HG03095 (cell line): Measurements from ENCODE around the gene FMO2.
"Not testable (repeated sequence)": the region's sequence is repeated elsewhere in the genome, so short reads cannot be mapped to it uniquely, and the experiment has no call there.

Experiments
- ATAC-seq: cut with Tn5 transposase; IDR thresholded peaks from one replicate; pipeline ENCODE4 v1.9.1; 2021; ENCODE audit warnings: moderate library complexity; ENCODE audit not compliant: unreplicated experiment

Gene FMO2

DNA sequence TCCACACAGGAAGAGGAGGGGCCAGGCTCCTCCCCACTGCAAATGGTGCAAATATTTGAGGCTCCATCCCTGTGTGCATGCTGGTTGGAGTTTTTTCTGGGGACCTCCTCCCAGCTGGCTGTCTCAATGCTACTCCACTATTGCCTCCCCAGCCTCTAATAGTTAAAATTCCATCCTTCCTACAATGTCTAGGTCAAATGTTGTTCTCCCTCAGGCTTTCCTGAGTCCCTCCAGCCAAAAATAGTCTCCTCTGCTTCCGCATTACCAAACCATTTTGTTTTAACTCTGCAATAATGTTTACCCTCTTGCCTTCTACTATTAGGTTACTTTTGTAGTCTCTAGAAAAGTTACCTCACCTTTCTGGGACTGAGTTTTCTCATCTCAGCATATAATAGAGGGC, 33.6 kb downstream of the FMO2 start:
- no peak for ATAC-seq

DNA sequence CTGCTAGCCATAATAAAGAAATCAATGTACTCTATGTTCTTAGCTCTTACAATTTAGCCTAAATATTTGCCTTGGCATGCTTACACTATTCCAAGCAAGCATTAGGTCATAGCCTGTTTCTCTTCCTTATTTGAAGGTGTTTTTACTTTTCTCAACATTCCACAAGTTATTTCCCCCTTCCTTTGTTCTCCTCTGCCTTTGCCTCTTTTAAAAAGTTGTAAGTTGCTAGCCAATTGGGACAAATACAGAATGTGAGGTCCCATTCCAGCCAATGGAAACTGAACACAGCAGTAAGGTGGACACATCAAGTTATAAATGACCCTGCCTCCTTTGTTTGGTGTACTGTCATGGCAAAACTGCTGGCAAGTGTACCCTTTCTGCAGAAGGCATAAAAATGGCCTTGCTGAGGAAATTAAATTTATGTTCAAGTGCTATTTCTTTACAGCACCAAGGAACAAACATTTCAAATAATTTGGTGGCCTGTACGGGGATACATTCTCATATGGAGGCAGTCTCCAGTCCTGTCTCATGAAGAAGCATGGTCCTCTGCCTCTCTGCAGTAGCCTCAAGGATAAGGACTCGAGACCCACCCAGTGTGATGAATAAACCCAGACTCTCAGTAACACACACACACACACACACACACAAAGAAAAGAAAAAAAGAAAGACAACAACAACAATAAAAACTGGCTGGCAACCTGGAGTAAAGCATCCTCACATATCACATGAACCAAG, 34.4 kb downstream of the FMO2 start:
- no peak for ATAC-seq

DNA sequence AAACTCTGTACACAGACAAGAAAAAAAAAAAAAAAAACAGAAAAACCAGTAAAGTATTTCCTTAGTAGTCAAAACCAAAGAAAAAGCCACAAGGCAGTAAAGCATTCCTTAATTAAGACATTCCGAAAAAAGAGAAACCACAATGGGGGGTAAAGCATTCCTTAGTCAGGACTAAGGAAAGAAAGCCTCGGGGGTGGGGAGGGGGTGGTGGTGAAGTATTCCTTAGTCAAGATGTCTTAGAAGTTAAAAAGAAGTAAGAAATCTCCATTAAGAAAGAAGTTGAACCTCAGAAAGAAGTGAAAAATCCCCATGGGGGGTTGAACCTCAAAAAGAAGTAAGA, 35.0 kb downstream of the FMO2 start:
- ATAC-seq: no peak

DNA sequence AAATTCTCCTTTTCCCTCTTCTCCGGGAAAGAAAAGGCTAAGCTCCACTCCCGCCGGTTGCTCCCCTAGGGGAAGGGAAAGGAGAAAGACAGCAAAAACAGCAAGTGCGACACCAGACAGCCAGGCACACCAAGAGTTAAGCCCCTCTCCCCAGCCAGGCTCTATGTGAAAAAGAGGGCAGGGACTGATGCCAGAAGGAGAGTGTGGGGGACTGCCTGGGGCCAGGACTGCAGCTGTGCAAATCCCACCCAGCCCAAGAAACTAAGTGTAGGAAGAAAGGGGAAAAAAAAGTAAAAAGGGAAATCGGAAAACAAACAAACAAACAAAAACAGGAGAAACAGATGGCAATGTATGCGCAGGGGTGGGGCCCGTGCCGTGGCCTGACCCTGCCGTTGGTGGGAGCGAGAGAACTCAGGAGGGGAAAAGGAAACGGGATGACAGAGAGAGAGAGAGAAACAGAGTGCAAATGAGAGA, 35.5 kb downstream of the FMO2 start:
- no peak for ATAC-seq

DNA sequence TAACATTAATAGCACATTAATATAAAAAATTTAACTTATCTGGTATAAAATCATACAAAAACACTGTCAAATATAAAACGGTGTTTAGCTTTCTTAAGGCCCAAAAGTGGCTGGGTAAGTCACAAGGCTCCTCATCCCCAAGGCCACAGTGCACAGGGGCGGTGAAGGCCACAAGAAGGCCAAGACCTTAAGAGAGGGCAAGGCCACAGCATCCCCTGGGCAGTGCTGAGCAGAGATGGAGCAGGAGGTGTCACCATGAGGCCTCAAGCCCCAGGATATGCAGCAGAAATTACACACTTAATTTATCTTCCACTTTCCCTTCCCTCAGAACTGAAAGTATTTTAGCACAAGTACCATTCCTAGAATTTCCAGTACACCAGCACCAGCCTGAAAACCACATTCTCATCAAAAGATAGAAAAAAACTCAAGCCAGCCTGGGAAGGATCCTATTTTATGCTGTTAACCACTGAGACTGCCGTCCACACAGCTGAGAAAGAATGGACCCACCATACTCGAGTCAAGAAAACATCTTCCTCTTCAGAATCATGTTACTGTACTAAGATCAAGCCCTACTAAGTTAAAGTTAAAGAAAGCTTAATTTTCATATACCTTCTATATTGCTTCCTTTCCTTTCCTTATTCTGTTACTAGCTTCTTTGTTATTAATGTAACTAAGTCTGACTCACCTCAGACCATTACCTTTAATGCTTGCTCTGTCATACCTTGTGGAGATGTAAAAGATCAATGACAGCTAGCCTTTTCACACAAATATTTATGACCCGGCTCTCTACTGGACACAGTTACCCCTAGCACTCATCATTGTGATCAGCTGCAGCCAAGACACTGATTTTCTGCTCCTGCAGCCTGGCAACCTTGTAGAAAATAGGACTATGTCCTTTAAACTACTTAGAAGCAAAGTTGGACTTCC, 36.8 kb downstream of the FMO2 start:
- no peak for ATAC-seq

DNA sequence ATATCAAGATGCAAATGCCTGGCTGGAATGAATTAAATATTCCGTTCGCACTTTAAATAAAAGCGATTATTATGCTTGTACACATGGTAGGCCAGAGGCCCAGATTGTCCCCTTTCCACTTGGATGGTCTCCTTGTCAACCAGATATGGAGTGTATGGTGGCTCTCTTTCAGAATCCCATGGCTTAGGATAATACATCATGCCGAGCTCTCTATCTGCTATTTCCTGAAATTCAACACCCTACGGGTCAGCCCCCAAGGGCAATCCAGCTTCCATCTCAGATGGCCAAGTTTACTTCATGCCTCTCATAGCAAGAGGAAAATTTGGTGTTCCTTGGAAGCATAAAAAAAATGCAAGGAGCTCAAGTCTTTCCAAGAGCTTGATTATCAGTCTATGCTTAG, 37.8 kb downstream of the FMO2 start:
- no peak for ATAC-seq

DNA sequence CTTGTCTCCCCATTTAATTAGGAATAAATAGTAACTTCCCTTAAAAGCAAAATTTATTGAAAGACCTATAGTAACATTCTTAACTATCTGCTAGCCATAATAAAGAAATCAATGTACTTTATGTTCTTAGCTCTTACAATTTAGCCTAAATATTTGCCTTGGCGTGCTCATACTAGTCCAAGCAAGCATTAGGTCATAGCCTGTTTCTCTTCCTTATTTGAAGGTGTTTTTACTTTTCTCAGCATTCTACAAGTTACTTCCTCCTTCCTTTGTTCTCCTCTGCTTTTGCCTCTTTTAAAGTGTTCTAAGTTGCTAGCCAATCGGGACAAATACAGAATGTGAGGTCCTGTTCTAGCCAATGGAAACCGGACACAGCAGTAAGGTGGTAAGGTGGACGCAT, 39.2 kb downstream of the FMO2 start:
- not testable (repeated sequence) for ATAC-seq

DNA sequence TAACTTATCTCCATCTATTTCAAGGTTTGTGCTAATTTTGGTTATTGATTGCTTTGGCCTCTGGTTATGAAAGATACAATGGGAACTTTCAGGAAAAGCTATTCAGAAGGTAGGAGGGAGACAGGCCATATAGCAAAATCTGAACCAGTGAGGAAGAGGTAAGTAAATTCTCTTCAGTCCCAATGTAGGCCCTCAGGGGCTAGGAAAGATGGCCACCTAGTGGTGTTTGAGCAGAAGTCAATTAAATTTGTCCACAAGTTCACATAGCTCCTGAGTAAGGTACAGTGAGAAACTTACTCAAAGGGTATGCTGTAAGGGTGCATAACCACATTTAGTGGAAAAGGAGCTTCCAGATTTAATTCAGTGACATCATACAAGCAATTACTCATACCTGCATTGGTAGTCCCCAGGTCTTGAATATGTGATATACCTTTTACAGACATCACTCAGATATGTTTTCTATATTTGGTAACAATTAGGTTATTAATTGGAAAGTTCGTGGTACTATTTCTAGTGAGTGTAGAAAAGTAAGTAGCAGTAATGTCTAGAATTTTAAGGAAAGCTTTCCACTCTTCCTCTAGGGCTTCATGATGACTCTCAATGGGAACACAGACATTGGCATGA, 41.8 kb downstream of the FMO2 start:
- ATAC-seq: peak; percentile 77

DNA sequence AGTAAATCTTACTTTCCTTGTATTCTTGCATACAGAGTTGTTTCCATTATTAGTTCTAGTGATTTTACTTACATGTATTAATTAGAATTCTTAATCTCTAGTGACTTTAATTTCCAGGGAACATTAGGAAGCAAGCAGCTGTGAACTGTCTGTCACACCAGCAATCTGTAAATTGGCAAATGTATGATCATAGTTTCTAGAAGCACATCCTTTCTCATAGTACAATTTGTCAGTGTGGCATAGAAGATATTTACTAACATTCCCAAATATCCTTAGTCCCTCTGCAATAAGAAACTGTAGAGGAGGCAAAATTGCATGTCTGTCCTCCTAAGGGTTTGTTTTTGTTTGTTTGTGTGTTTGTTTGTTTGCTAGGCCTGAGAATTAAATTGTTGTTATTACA, 46.2 kb downstream of the FMO2 start:
- no peak for ATAC-seq

DNA sequence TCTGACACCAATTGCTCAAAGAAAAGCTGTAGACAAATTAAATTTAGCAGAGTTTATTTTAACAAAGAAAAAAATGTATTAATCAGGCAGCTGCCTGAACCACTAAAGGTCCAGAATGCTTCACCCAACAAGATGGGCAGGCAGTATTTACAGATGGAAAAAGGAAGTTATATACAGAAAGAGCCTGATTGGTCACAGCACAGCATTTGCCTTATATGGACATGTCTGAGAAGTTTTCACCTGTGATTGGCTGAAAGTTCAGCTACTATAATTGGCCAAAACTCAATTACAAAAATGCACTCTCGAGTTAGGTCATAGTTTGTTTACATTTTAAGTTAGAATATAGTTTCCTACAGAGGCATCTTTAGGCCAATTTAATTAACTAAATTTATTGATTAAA, 48.1 kb downstream of the FMO2 start:
- no peak for ATAC-seq

DNA sequence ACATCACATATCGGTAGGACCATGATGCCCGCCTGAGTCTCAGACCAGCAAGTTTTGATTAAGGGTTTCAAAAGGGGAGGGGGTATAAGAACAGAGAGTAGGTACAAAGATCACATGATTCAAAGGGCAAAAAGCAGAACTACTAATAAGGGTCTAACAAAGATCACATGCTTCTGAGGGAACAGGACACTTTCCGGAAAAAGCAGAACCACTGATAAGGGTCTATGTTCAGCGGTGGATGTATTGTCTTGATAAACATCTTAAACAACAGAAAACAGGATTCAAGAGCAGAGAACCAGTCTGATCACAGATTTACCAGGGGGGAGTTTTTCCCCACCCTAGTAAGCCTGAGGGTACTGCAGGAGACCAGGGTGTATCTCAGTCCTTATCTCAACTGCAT, 51.1 kb downstream of the FMO2 start:
- ATAC-seq: not testable (repeated sequence)

DNA sequence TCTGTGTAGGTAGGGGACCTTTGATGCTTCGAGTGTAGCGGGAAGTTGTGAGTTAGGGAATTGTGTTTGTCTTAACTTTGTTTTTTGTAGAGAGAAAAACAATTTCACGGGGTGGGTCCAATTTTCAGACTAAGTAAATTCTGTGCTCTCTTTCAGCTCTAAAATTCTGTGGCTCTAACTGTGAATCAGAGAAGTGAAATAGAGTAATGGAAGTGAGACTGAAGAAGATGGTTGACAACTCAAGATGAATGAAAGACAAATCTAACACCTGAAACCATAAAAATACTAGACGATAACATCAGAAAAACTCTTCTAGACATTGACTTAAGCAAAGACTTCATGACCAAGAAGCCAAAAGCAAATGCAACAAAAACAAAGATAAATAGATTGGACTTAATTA, 58.8 kb downstream of the FMO2 start:
- ATAC-seq: no peak

DNA sequence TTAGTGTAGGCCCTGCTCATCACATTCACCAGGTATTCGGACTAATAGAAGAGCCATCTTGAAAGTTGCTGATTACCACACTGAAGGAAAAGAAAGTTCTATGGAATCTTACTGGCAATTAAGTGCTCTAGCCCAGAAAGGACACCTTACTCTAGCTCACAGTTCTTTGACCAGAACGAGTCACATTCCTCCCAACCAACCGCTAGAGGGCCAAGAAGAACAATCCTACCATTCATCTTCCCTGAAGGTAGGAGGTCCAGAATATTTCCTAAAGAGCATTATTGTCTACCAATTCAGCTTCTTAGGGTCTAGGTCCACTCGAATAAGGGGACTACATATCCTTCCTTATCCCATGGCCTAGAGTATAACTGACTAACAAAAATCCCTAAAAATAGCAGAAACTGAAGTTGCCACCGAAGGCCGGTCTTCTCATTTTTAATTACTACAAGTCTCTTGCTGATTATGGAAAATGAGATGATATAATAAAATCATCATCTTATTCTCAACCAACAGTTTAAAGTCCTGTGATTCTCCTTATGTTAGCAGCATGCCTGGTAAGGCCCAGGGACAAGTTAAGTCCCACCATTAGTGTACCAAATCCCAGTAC, 60.5 kb downstream of the FMO2 start:
- peak; percentile 86 for ATAC-seq

DNA sequence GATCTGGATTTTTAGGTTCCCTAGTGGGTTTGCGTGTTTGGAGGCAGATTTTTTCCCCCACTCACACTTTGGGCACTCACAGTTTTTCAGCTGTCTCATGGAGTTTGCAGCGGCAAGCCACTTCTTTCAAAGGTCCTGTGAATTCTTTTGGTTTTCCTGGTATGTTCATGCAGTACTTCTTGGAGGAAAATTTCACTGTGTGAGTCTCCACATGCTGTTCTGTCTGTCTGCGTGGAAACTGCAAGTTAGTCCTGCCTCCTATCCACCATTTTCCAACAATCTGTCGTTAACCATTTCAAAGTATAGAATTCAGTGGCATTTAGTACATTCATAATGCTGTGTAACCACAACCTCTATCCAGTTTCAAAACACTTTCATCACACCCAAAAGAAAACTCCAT, 62.4 kb downstream of the FMO2 start:
- ATAC-seq: no peak

DNA sequence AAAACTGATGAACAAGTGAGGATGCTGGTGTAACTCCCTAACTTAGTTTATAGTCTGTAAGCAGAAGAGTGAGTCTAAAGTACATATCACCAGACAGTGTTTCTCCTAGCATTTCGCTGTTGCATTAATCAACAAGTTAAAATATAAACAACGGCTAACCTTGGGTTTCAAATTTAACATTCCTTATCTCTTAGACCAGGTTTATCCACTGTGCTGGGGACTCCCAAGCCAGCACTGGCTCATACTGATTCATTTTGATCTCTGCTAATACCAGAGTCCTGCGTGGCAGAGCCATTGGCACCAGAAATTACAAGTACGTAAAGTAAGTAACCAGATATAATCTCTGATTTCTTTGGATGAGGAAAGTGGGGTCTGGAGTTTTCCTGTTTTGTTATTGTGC, 63.2 kb downstream of the FMO2 start, which contains the start of gene FMO1:
FMO1 (plus strand) TSS at position 193 of the 400 bp plus-strand sequence. CDS start 9,594 bp downstream, outside the sequence.
- no peak for ATAC-seq

DNA sequence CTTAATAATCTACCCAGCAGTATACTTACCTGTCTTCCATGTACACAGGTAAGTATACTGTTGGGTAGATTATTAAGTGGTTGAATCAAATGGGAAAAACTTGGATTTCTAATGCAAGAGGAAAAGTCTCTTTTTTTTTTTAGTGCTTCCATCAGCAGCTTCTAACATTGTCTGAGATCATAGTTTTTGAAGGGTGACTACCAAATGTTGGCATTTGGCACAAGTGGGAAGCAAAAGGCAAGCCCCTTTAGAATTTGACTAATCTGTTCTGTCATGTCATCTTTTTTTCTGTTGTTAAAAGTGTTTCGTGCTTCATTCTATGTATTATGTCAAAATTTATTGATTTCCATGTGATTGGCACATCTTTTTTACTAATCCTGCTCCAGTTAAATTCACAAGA, 63.7 kb downstream of the FMO2 start:
- no peak for ATAC-seq

DNA sequence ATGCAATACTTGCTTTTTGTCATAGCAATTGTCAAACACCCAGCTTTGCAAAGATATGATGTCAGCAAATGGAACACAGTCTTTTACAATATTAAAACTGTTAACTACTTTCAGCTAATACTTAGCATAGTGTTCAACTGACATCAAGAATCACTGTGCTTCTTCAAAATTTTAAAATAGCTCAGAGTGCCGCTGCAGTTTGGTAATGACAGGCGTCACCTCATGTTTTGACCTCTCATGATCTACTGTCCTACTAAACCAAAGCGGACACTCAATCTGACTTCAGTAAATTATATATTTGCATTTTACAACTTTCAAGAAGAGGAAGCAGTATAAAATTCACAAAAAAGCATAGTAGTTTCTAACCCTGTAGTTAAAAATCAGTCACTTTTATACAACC, 65.2 kb downstream of the FMO2 start:
- no peak for ATAC-seq

DNA sequence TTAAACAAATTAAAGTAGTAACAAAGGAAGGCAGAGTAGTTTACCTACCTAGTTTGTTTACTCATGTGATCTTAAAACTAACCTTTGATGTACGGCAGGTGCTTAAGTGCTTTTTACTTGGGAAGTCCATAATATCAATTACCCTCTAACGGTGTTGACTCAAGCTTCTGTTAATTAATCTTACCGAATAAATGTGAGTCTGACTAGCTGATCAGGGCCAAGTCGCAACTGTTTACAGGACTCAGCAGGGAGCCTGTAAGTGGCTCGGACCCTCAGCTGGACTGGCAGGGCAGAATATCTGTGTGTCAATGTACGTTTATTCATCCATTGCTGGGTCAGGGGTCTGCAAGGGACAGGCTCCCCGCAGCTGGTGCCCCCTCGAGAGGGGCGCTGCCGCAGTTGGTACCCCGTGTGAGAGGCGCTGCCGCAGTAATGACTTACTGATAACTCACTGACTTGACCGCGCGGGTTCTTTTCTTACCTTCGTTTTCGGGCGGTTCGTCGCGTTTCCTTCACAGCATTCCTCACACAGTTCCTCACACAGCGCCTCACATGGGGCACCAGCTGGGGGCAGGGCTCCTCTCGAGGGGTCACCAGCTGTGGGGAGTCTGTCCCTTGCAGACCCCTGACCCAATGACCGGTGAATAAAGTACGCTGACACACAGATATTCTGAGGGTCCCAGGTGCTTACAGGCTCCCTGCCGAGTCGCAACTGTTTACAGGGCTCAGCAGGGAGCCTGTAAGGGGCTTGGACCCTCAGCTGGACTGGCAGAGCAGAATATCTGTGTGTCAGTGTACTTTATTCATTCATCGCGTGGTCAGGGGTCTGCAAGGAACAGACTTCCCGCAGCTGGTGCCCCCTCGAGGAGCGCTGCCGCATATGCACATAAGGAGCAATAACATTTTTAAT, 66.2 kb downstream of the FMO2 start:
- ATAC-seq: no peak

DNA sequence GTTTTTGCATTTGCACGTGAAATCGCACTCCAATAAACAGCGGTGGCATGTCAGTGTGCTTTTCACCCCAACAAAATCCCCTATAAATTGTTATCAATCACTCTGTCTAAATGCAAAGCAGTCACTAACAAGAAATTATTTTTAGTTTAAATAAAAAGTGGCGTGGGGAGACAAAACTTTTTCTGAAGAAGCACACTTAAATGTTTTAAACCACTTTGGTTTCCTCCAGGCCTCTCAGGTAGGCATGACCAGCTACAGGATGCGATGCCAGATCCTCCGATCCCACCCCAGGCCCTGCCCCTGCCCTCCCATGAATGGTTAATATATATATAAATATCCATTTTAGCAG, 66.8 kb downstream of the FMO2 start:
- no peak for ATAC-seq

DNA sequence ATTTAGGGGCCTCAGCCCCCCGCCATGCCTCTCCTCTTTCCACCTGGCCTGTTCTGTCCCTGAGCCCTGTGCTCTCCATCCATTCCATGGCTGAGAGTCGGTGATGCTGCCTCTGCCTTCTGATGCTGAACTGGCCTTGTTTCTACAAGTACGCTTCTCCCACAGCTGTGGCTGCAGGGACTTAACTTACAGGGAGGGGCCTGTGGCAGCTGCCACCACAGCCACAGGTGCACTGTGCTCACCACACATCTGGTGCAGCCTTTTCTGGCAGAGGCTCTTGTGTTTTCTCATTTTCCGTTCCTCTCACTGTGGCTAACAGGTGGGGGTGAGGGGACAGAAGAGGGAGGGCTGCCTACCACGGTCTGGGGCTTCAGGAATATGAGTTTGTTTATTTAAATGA, 67.4 kb downstream of the FMO2 start:
- peak; percentile 93 for ATAC-seq
